ENCODE measurements around the gene GZMA. TPM values are rescaled to one million over a fixed set of nuclear protein-coding genes. Genes with fewer than 3 reads are reported as not detected.

The GZMA gene
- total and polyA plus RNA-seq, 2 experiments from 2014 or later = not detected

GRCh38 chr5:55110217-55110616, 7.8 kb downstream of the GZMA start:
- no peak overlapping the region for H3K4me3 ChIP-seq
- no peak overlapping the region for H3K9ac ChIP-seq
- in situ Hi-C loops (cut with MboI) = no loop called here
- H3K27me3 ChIP-seq (replicated peaks; ENCODE audit: insufficient read depth) = no peaks in the 10 kb centered on the region
- WGBS, 2 experiments (ENCODE audit: low coverage in 1 of 2, low lambda C conversion rate in 2 of 2, missing lambda C conversion rate in 2 of 2) = 86 to 92% methylated on average over 2 of the region's 2 CpGs
- no peaks in the 10 kb centered on the region for H3K9me3 ChIP-seq (ENCODE audit: low read depth)
- H3K4me1 ChIP-seq (ENCODE audit: insufficient read depth) = no peaks in the 10 kb centered on the region
- H3K9me2 ChIP-seq (ENCODE audit: insufficient read depth) = no peaks in the 10 kb centered on the region
- no peak for DNase-seq
- no peak for TF ChIP-seq EZH2phosphoT487 (IDR thresholded peaks at IDR 0.05; ENCODE audit: insufficient read depth, low read depth)
- TF ChIP-seq EZH2 (IDR thresholded peaks at IDR 0.05; ENCODE audit: insufficient read depth, poor library complexity, severe bottlenecking) = no peak
- no peaks in the 10 kb centered on the region for H4K20me1 ChIP-seq (ENCODE audit: insufficient read depth)
- no peaks in the 10 kb centered on the region for H3K79me2 ChIP-seq (ENCODE audit: insufficient read depth)
- H2AFZ ChIP-seq = no peak overlapping the region
- H3K27ac ChIP-seq = no peak overlapping the region
- no peak overlapping the region for H3K4me2 ChIP-seq (ENCODE audit: unreplicated experiment)
- H3F3A ChIP-seq (ENCODE audit: insufficient read depth) = no peaks in the 10 kb centered on the region
- H3K36me3 ChIP-seq (ENCODE audit: low read depth) = no peaks in the 10 kb centered on the region

GRCh38 chr5:55113327-55113726, 10.9 kb downstream of the GZMA start:
- in situ Hi-C loops (cut with MboI) = no loop called here
- no peak for TF ChIP-seq EZH2 (IDR thresholded peaks at IDR 0.05; ENCODE audit: insufficient read depth, poor library complexity, severe bottlenecking)
- no peak for TF ChIP-seq EZH2phosphoT487 (IDR thresholded peaks at IDR 0.05; ENCODE audit: insufficient read depth, low read depth)
- H2AFZ ChIP-seq = no peak overlapping the region
- no peaks in the 10 kb centered on the region for H3K79me2 ChIP-seq (ENCODE audit: insufficient read depth)
- H3K9me3 ChIP-seq (ENCODE audit: low read depth) = no peaks in the 10 kb centered on the region
- H3K27ac ChIP-seq = no peak overlapping the region
- H3K4me2 ChIP-seq (ENCODE audit: unreplicated experiment) = no peak overlapping the region
- H3K9me2 ChIP-seq (ENCODE audit: insufficient read depth) = no peaks in the 10 kb centered on the region
- H4K20me1 ChIP-seq (ENCODE audit: insufficient read depth) = no peaks in the 10 kb centered on the region
- DNase-seq = no peak
- no peaks in the 10 kb centered on the region for H3F3A ChIP-seq (ENCODE audit: insufficient read depth)
- H3K9ac ChIP-seq = no peak overlapping the region
- H3K4me1 ChIP-seq (ENCODE audit: insufficient read depth) = no peaks in the 10 kb centered on the region
- H3K36me3 ChIP-seq (ENCODE audit: low read depth) = no peaks in the 10 kb centered on the region
- H3K4me3 ChIP-seq = no peak overlapping the region
- H3K27me3 ChIP-seq (replicated peaks; ENCODE audit: insufficient read depth) = no peaks in the 10 kb centered on the region

GRCh38 chr5:55114061-55114460, 11.6 kb downstream of the GZMA start:
- no peaks in the 10 kb centered on the region for H3K9me3 ChIP-seq (ENCODE audit: low read depth)
- in situ Hi-C loops (cut with MboI) = no loop called here
- no peaks in the 10 kb centered on the region for H3K9me2 ChIP-seq (ENCODE audit: insufficient read depth)
- no peak for TF ChIP-seq EZH2phosphoT487 (IDR thresholded peaks at IDR 0.05; ENCODE audit: insufficient read depth, low read depth)
- no peak for TF ChIP-seq EZH2 (IDR thresholded peaks at IDR 0.05; ENCODE audit: insufficient read depth, poor library complexity, severe bottlenecking)
- H3K79me2 ChIP-seq (ENCODE audit: insufficient read depth) = no peaks in the 10 kb centered on the region
- no peak for DNase-seq
- H3K4me1 ChIP-seq (ENCODE audit: insufficient read depth) = no peaks in the 10 kb centered on the region
- no peaks in the 10 kb centered on the region for H4K20me1 ChIP-seq (ENCODE audit: insufficient read depth)
- no peak overlapping the region for H2AFZ ChIP-seq
- 31 to 34% methylated on average over 3 of the region's 3 CpGs for WGBS, 2 experiments (ENCODE audit: low coverage in 1 of 2, low lambda C conversion rate in 2 of 2, missing lambda C conversion rate in 2 of 2)
- no peak overlapping the region for H3K4me2 ChIP-seq (ENCODE audit: unreplicated experiment)
- no peak overlapping the region for H3K9ac ChIP-seq
- H3K4me3 ChIP-seq = no peak overlapping the region
- no peaks in the 10 kb centered on the region for H3F3A ChIP-seq (ENCODE audit: insufficient read depth)
- no peaks in the 10 kb centered on the region for H3K27me3 ChIP-seq (replicated peaks; ENCODE audit: insufficient read depth)
- H3K36me3 ChIP-seq (ENCODE audit: low read depth) = no peaks in the 10 kb centered on the region
- H3K27ac ChIP-seq = no peak overlapping the region

DNA sequence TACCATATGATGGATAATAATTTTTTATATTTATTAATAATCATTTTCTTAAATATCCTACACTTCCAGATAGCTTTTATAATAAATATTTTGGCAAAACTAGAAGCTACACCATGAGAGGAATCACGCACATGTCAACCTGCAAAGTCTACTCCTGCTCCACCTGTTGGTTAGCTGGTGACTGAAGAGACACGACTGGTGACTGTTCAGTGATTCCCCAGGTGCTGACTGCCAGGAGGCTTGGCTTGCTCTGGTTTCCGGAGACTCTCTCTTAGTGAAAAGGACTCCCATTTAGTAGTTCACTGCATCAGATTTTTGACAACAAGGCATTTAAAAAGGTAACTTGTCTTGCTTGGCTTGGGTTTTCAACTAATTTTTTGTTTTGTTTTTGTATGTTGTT, 20.9 kb downstream of the GZMA start:
- H3F3A ChIP-seq (ENCODE audit: insufficient read depth) = no peaks in the 10 kb centered on the region
- H3K9ac ChIP-seq = no peak overlapping the region
- WGBS, 2 experiments (ENCODE audit: low coverage in 1 of 2, low lambda C conversion rate in 2 of 2, missing lambda C conversion rate in 2 of 2) = 59 to 61% methylated on average over 3 of the region's 3 CpGs
- no peaks in the 10 kb centered on the region for H4K20me1 ChIP-seq (ENCODE audit: insufficient read depth)
- H3K36me3 ChIP-seq (ENCODE audit: low read depth) = no peaks in the 10 kb centered on the region
- no peak for DNase-seq
- TF ChIP-seq EZH2phosphoT487 (IDR thresholded peaks at IDR 0.05; ENCODE audit: insufficient read depth, low read depth) (no peak), EZH2 (IDR thresholded peaks at IDR 0.05; ENCODE audit: insufficient read depth, poor library complexity, severe bottlenecking) (no peak)
- in situ Hi-C loops (cut with MboI) = no loop called here
- no peaks in the 10 kb centered on the region for H3K27me3 ChIP-seq (replicated peaks; ENCODE audit: insufficient read depth)
- no peaks in the 10 kb centered on the region for H3K4me1 ChIP-seq (ENCODE audit: insufficient read depth)
- no peaks in the 10 kb centered on the region for H3K9me2 ChIP-seq (ENCODE audit: insufficient read depth)
- no peak overlapping the region for H3K4me3 ChIP-seq
- H3K4me2 ChIP-seq (ENCODE audit: unreplicated experiment) = no peak overlapping the region
- no peaks in the 10 kb centered on the region for H3K9me3 ChIP-seq (ENCODE audit: low read depth)
- no peaks in the 10 kb centered on the region for H3K79me2 ChIP-seq (ENCODE audit: insufficient read depth)
- no peak overlapping the region for H3K27ac ChIP-seq
- H2AFZ ChIP-seq = no peak overlapping the region

- no peak for TF ChIP-seq EZH2 (IDR thresholded peaks at IDR 0.05; ENCODE audit: insufficient read depth, poor library complexity, severe bottlenecking)
- no peak for TF ChIP-seq EZH2phosphoT487 (IDR thresholded peaks at IDR 0.05; ENCODE audit: insufficient read depth, low read depth)
- Histone ChIP-seq H3K27me3 (replicated peaks; ENCODE audit: insufficient read depth) (no peaks in the 10 kb centered on the region), H3K9me2 (ENCODE audit: insufficient read depth) (no peaks in the 10 kb centered on the region), H2AFZ (no peak overlapping the region), H3K4me3 (no peak overlapping the region), H3K4me2 (ENCODE audit: unreplicated experiment) (no peak overlapping the region), H3K27ac (no peak overlapping the region), H3K79me2 (ENCODE audit: insufficient read depth) (no peaks in the 10 kb centered on the region), H3F3A (ENCODE audit: insufficient read depth) (no peaks in the 10 kb centered on the region), H3K9ac (no peak overlapping the region), H3K4me1 (ENCODE audit: insufficient read depth) (no peaks in the 10 kb centered on the region), H3K36me3 (ENCODE audit: low read depth) (no peaks in the 10 kb centered on the region), H3K9me3 (ENCODE audit: low read depth) (no peaks in the 10 kb centered on the region), H4K20me1 (ENCODE audit: insufficient read depth) (no peaks in the 10 kb centered on the region)
- in situ Hi-C loops (cut with MboI) = no loop called here
- WGBS, 2 experiments (ENCODE audit: low coverage in 1 of 2, low lambda C conversion rate in 2 of 2, missing lambda C conversion rate in 2 of 2) = 76 to 80% methylated on average over 5 of the region's 5 CpGs
- DNase-seq = no peak
Measured at GRCh38 chr5:55134053-55134722, 31.7 kb downstream of the GZMA start.

All from GM23248 (cell line).